Omental fat pad (tissue), 4 donors: ENCODE measurements around the gene TXLNB. TPM values are rescaled to one million over a fixed set of nuclear protein-coding genes. Genes with fewer than 3 reads are reported as not detected.

Experiments
- ATAC-seq: fragments of 150-250 bp; one replicate; pipeline ENCODE4 v1.9.1; 2016; ENCODE audit warnings: mild to moderate bottlenecking, moderate library complexity; ENCODE audit not compliant: low FRiP score
- DNase-seq: peaks from one replicate; pipeline ENCODE4 v3.0.0-alpha.2; 2019; ENCODE audit warnings: low spot score
- CTCF ChIP-seq, 3 donors: fragments of 450-650 bp; IDR thresholded peaks; one replicate each; pipeline ENCODE4 v1.5.1; 2016 to 2017; ENCODE audit warnings: antibody characterized with exemption in 3 of 3, mild to moderate bottlenecking in 3 of 3, moderate library complexity in 2 of 3
- total RNA-seq, 4 donors: library from RNA; depleted of rRNA; stranded (reverse); fragments of >200 nt; gene quantifications; one replicate each; pipeline ENCODE4 v1.1.0, GENCODE V29; 2016

TXLNB gene
- total RNA-seq, 4 donors from 2014 or later = 0.37 to 1.4 (median 1.2) TPM

- no peak for TF ChIP-seq CTCF (IDR thresholded peaks at IDR 0.05)
- ATAC-seq = no peak
These were observed 14.6 kb downstream of the TXLNB start for GRCh38 chr6:139277161-139277560.

GRCh38 chr6:139275279-139276055 is 16.3 kb downstream of the TXLNB start:
- ATAC-seq (no peak), DNase-seq (no peak)
- no peak for TF ChIP-seq CTCF (IDR thresholded peaks at IDR 0.05)

More at GRCh38 chr6:139277161-139277560, 14.6 kb downstream of the TXLNB start:
- no peak for DNase-seq

GRCh38 chr6:139271056-139271455 is 20.7 kb downstream of the TXLNB start:
- ATAC-seq (no peak), DNase-seq (no peak)
- TF ChIP-seq CTCF (IDR thresholded peaks at IDR 0.05) = no peak

- DNase-seq (no peak), ATAC-seq (no peak)
- no peak for TF ChIP-seq CTCF (IDR thresholded peaks at IDR 0.05)
These were observed 21.5 kb downstream of the TXLNB start for GRCh38 chr6:139270249-139270648.

GRCh38 chr6:139265512-139266190 is 26.1 kb downstream of the TXLNB start:
- ATAC-seq = no peak
- no peak for DNase-seq

GRCh38 chr6:139262519-139263300 is 29.1 kb downstream of the TXLNB start:
- DNase-seq (no peak), ATAC-seq (no peak)
- no peak for TF ChIP-seq CTCF (IDR thresholded peaks at IDR 0.05)

More at GRCh38 chr6:139265512-139266190, 26.1 kb downstream of the TXLNB start:
- TF ChIP-seq CTCF (IDR thresholded peaks at IDR 0.05) = no peak
